HEK293 (cell line): ENCODE measurements around the gene RNU5B-1.

Experiments used
- CTCF ChIA-PET: fragments of 350-600 bp; formaldehyde crosslinking; extraction: SDS; loops from one replicate; lab custom pipeline; 2021; ENCODE audit warnings: antibody characterized with exemption; lab: Yijun Ruan, JAX
- POLR2A ChIA-PET: fragments of 300-600 bp; formaldehyde crosslinking; extraction: SDS; loops from one replicate; lab custom pipeline; 2020; ENCODE audit warnings: antibody characterized with exemption, inconsistent platforms; lab: Yijun Ruan, JAX
- H3K27ac ChIP-seq: fragments of 200-500 bp; sonication (Bioruptor generic); 2 replicates; pipeline ENCODE4 v1.5.1; 2014; ENCODE audit warnings: low read depth, low read length, control low read depth, inconsistent platforms; ENCODE audit errors: extremely low read depth
- H3K36me3 ChIP-seq, 2 experiments: fragments of 200-500 bp in 1 of 2; sonication (Bioruptor generic) in 1 of 2; 1 replicate in 1 of 2; 2 replicates in 1 of 2; pipeline ENCODE4 v1.5.1; 2014 to 2017; ENCODE audit warnings: inconsistent platforms in 2 of 2, low read length in 2 of 2; ENCODE audit not compliant: control insufficient read depth in 2 of 2, insufficient read depth in 1 of 2
- H3K4me1 ChIP-seq: fragments of 200-500 bp; sonication (Bioruptor generic); 2 replicates; pipeline ENCODE4 v1.5.1; 2014; ENCODE audit warnings: mild to moderate bottlenecking, low read length, inconsistent platforms; ENCODE audit not compliant: control insufficient read depth, insufficient read depth
- H3K4me3 ChIP-seq: 2 replicates; pipeline ENCODE4 v1.5.1; 2011; ENCODE audit warnings: low read depth, mild to moderate bottlenecking, control low read depth, low read length, moderate library complexity
- H3K9me3 ChIP-seq: fragments of 200-500 bp; sonication (Bioruptor generic); 2 replicates; pipeline ENCODE4 v1.5.1; 2014; ENCODE audit warnings: low read depth, low read length, inconsistent platforms; ENCODE audit not compliant: control insufficient read depth, insufficient read depth
- EGR2 ChIP-seq: fragments of 450-650 bp; formaldehyde crosslinking; IDR thresholded peaks from 2 replicates; pipeline ENCODE4 v1.5.1; 2016; ENCODE audit warnings: low read depth, missing biosample characterization, missing genetic modification characterization
- GLI2 ChIP-seq: fragments of 450-650 bp; formaldehyde crosslinking; IDR thresholded peaks from 2 replicates; pipeline ENCODE4; 2017; ENCODE audit warnings: missing biosample characterization, missing genetic modification characterization, low read depth, borderline replicate concordance
- GLIS2 ChIP-seq: fragments of 450-650 bp; formaldehyde crosslinking; IDR thresholded peaks from 2 replicates; pipeline ENCODE4 v1.5.1; 2016; ENCODE audit warnings: missing biosample characterization, missing genetic modification characterization
- KLF8 ChIP-seq: fragments of 450-650 bp; formaldehyde crosslinking; IDR thresholded peaks from 2 replicates; pipeline ENCODE4 v1.5.1; 2016; ENCODE audit warnings: missing biosample characterization, missing genetic modification characterization
- MEIS1 ChIP-seq: sonication (generic); formaldehyde crosslinking; IDR thresholded peaks from 2 replicates; pipeline ENCODE4 v1.8.1; 2022; ENCODE audit warnings: missing genetic modification reagents, mild to moderate bottlenecking, borderline replicate concordance
- MYNN ChIP-seq: fragments of 450-650 bp; formaldehyde crosslinking; IDR thresholded peaks from 2 replicates; pipeline ENCODE4 v1.5.1; 2016; ENCODE audit warnings: missing biosample characterization, missing genetic modification characterization, borderline replicate concordance
- SP7 ChIP-seq: fragments of 450-650 bp; formaldehyde crosslinking; IDR thresholded peaks from 2 replicates; pipeline ENCODE4 v1.5.1; 2016; ENCODE audit warnings: missing biosample characterization, missing genetic modification characterization
- ZBTB8A ChIP-seq: fragments of 450-650 bp; formaldehyde crosslinking; IDR thresholded peaks from 2 replicates; pipeline ENCODE4 v1.5.1; 2016; ENCODE audit warnings: missing biosample characterization, missing genetic modification characterization
- ZFHX2 ChIP-seq: fragments of 450-650 bp; formaldehyde crosslinking; conservative IDR thresholded peaks from 2 replicates; pipeline ENCODE4 v1.5.1; 2016; ENCODE audit warnings: missing biosample characterization, missing genetic modification characterization
- ZNF214 ChIP-seq: fragments of 450-650 bp; formaldehyde crosslinking; IDR thresholded peaks from 2 replicates; pipeline ENCODE4 v1.5.1; 2017; ENCODE audit warnings: missing biosample characterization, mild to moderate bottlenecking, missing genetic modification characterization, borderline replicate concordance
- ZNF223 ChIP-seq: fragments of 450-650 bp; formaldehyde crosslinking; IDR thresholded peaks from 2 replicates; pipeline ENCODE4 v1.5.1; 2016; ENCODE audit warnings: missing biosample characterization, missing genetic modification characterization
- ZNF302 ChIP-seq: fragments of 450-650 bp; formaldehyde crosslinking; IDR thresholded peaks from 2 replicates; pipeline ENCODE4 v1.5.1; 2016; ENCODE audit warnings: missing biosample characterization, missing genetic modification characterization, low read depth
- ZNF311 ChIP-seq: fragments of 450-650 bp; formaldehyde crosslinking; IDR thresholded peaks from 2 replicates; pipeline ENCODE4 v1.5.1; 2017; ENCODE audit warnings: missing biosample characterization, missing genetic modification characterization, borderline replicate concordance
- ZNF324 ChIP-seq: fragments of 450-650 bp; formaldehyde crosslinking; IDR thresholded peaks from 2 replicates; pipeline ENCODE4 v1.5.1; 2016; ENCODE audit warnings: missing biosample characterization, missing genetic modification characterization
- ZNF341 ChIP-seq: fragments of 450-650 bp; formaldehyde crosslinking; IDR thresholded peaks from 2 replicates; pipeline ENCODE4; 2016; ENCODE audit warnings: low read depth, missing biosample characterization, missing genetic modification characterization
- ZNF555 ChIP-seq: fragments of 450-650 bp; formaldehyde crosslinking; conservative IDR thresholded peaks from 2 replicates; pipeline ENCODE4 v1.5.1; 2017; ENCODE audit warnings: missing biosample characterization, mild to moderate bottlenecking, missing genetic modification characterization, inconsistent platforms
- ZNF658 ChIP-seq: fragments of 450-650 bp; formaldehyde crosslinking; IDR thresholded peaks from 2 replicates; pipeline ENCODE4; 2016; ENCODE audit warnings: missing biosample characterization, missing genetic modification characterization
- ZNF791 ChIP-seq: fragments of 450-650 bp; formaldehyde crosslinking; IDR thresholded peaks from 2 replicates; pipeline ENCODE4 v1.5.1; 2016; ENCODE audit warnings: missing biosample characterization, missing genetic modification characterization
- TF ChIP-seq, protein P1 (sequence below): fragments of 450-650 bp; formaldehyde crosslinking; IDR thresholded peaks from 2 replicates; pipeline ENCODE4 v1.5.1; 2016; ENCODE audit warnings: missing biosample characterization, missing genetic modification characterization
- TF ChIP-seq, protein P2 (sequence below): fragments of 450-650 bp; formaldehyde crosslinking; IDR thresholded peaks from 2 replicates; pipeline ENCODE4 v1.5.1; 2017; ENCODE audit warnings: missing biosample characterization, missing genetic modification characterization
- TF ChIP-seq, protein P3 (sequence below): fragments of 450-650 bp; formaldehyde crosslinking; IDR thresholded peaks from 2 replicates; pipeline ENCODE4 v1.5.1; 2016; ENCODE audit warnings: missing biosample characterization, missing genetic modification characterization
- TF ChIP-seq, protein P4 (sequence below): fragments of 450-650 bp; formaldehyde crosslinking; IDR thresholded peaks from 2 replicates; pipeline ENCODE4; 2016; ENCODE audit warnings: missing biosample characterization, missing genetic modification characterization
- TF ChIP-seq, protein P5 (sequence below): fragments of 450-650 bp; formaldehyde crosslinking; IDR thresholded peaks from 2 replicates; pipeline ENCODE4 v1.5.1; 2016; ENCODE audit warnings: missing biosample characterization, missing genetic modification characterization

The RNU5B-1 gene

DNA sequence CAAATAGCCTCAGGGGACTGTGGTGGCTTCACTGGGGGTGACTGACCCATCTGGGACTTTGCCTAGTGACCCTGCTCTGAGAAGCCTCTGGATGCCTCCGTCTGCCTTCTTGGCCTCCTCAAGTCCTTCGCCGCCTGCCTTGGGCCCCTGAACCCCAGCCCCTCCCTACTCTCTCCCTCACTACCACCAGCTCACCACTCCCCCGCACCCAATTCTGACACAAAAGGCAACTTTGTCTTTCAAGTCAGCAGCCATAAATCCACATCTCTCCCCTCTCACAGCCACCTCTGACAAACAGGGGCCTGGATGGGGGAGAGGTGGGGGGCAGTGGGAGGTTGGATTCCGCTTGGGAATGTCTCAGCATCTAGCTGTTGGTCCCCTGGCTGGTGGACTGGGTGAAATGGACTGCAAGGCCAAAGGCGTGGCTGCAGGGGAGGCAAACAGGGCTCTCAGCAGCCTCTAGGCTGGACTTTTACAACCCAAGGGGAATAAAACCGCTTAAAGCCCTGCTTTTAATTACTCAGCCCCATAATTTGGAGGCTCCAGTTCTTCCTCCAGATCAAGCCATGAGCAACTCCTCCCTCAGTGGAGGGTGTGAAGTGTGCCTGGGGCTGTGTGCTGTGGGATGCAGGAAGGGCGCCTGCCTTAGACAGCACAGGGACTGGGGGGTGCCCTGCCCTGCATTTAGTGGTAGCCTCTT lies 39.9 kb downstream of the RNU5B-1 start:
- TF ChIP-seq ZNF791 (tag by site-specific recombination) (no peak), GLIS2 (tag by site-specific recombination) (0 out of 2 replicates have a peak, but pooled peaks have one; percentile 7), EGR2 (tag by site-specific recombination) (peak; percentile 35; the same call in 1 of the 2 replicates), ZNF311 (no peak), ZFHX2 (tag by site-specific recombination) (peak; percentile 61), MEIS1 (CRISPR knock-in tag) (no peak), ZNF341 (tag by site-specific recombination) (0 out of 2 replicates have a peak, but pooled peaks have one; percentile 8), SP7 (peak; percentile 78; the same call in 1 of the 2 replicates), ZBTB8A (tag by site-specific recombination) (0 out of 2 replicates have a peak, but pooled peaks have one; percentile 18)
- TF ChIP-seq, protein P1, sequence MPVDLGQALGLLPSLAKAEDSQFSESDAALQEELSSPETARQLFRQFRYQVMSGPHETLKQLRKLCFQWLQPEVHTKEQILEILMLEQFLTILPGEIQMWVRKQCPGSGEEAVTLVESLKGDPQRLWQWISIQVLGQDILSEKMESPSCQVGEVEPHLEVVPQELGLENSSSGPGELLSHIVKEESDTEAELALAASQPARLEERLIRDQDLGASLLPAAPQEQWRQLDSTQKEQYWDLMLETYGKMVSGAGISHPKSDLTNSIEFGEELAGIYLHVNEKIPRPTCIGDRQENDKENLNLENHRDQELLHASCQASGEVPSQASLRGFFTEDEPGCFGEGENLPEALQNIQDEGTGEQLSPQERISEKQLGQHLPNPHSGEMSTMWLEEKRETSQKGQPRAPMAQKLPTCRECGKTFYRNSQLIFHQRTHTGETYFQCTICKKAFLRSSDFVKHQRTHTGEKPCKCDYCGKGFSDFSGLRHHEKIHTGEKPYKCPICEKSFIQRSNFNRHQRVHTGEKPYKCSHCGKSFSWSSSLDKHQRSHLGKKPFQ (tag by site-specific recombination): peak; percentile 79
- TF ChIP-seq, protein P2, sequence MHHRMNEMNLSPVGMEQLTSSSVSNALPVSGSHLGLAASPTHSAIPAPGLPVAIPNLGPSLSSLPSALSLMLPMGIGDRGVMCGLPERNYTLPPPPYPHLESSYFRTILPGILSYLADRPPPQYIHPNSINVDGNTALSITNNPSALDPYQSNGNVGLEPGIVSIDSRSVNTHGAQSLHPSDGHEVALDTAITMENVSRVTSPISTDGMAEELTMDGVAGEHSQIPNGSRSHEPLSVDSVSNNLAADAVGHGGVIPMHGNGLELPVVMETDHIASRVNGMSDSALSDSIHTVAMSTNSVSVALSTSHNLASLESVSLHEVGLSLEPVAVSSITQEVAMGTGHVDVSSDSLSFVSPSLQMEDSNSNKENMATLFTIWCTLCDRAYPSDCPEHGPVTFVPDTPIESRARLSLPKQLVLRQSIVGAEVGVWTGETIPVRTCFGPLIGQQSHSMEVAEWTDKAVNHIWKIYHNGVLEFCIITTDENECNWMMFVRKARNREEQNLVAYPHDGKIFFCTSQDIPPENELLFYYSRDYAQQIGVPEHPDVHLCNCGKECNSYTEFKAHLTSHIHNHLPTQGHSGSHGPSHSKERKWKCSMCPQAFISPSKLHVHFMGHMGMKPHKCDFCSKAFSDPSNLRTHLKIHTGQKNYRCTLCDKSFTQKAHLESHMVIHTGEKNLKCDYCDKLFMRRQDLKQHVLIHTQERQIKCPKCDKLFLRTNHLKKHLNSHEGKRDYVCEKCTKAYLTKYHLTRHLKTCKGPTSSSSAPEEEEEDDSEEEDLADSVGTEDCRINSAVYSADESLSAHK (tag by site-specific recombination): no peak
- TF ChIP-seq, all 188 proteins: peak for 7

DNA sequence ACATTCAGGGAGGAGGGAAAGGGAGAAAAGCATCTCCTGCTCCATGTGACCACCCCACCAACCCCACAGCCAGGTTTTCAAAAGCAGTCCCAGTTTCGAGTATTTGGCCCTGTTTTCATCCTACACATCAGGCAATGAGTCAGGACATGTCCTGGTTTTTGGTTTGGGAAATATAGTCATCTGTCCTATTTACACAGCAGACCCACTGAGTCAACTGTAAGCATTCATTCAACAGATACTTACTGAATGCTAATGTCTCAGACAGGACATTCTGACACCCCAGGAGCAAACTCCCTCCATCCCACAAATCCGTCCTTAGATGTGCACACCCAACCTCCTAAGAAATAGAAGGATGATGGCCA lies 40.4 kb downstream of the RNU5B-1 start:
- Histone ChIP-seq H3K9me3 (no peaks in the 10 kb centered on the region), H3K36me3 (no peaks in the 10 kb centered on the region), H3K27ac (no peak overlapping the region), H3K4me1 (no peaks in the 10 kb centered on the region), H3K4me3 (no peak overlapping the region)
- CTCF ChIA-PET: interaction anchor here (1.0 kb wide), 1 partner anchor 41 kb away, joined by 5 read pairs; no protein-coding TSS in a partner anchor
- POLR2A ChIA-PET: no interaction called here
- TF ChIP-seq, protein P3, sequence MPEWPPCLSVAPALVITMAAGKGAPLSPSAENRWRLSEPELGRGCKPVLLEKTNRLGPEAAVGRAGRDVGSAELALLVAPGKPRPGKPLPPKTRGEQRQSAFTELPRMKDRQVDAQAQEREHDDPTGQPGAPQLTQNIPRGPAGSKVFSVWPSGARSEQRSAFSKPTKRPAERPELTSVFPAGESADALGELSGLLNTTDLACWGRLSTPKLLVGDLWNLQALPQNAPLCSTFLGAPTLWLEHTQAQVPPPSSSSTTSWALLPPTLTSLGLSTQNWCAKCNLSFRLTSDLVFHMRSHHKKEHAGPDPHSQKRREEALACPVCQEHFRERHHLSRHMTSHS (tag by site-specific recombination): no peak
- TF ChIP-seq KLF8 (tag by site-specific recombination) (no peak), ZNF223 (tag by site-specific recombination) (no peak), MYNN (tag by site-specific recombination) (no peak), ZNF302 (no peak), ZNF214 (tag by site-specific recombination) (no peak), ZNF324 (tag by site-specific recombination) (no peak), ZNF658 (tag by site-specific recombination) (no peak), GLI2 (tag by site-specific recombination) (no peak), ZNF555 (tag by site-specific recombination) (no peak)
- TF ChIP-seq, protein P4, sequence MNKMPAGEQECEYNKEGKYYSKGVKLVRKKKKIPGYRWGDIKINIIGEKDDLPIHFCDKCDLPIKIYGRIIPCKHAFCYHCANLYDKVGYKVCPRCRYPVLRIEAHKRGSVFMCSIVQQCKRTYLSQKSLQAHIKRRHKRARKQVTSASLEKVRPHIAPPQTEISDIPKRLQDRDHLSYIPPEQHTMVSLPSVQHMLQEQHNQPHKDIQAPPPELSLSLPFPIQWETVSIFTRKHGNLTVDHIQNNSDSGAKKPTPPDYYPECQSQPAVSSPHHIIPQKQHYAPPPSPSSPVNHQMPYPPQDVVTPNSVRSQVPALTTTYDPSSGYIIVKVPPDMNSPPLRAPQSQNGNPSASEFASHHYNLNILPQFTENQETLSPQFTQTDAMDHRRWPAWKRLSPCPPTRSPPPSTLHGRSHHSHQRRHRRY (tag by site-specific recombination): no peak
- TF ChIP-seq, protein P5, sequence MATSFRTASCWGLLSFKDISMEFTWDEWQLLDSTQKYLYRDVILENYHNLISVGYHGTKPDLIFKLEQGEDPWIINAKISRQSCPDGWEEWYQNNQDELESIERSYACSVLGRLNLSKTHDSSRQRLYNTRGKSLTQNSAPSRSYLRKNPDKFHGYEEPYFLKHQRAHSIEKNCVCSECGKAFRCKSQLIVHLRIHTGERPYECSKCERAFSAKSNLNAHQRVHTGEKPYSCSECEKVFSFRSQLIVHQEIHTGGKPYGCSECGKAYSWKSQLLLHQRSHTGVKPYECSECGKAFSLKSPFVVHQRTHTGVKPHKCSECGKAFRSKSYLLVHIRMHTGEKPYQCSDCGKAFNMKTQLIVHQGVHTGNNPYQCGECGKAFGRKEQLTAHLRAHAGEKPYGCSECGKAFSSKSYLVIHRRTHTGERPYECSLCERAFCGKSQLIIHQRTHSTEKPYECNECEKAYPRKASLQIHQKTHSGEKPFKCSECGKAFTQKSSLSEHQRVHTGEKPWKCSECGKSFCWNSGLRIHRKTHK (tag by site-specific recombination): no peak

More for the DNA sequence above, 39.9 kb downstream of the RNU5B-1 start:
- Histone ChIP-seq H3K27ac (no peak overlapping the region), H3K36me3 (no peaks in the 10 kb centered on the region), H3K4me3 (no peak overlapping the region), H3K4me1 (no peaks in the 10 kb centered on the region), H3K9me3 (no peaks in the 10 kb centered on the region)
- CTCF ChIA-PET: interaction anchor here (1.0 kb wide), 1 partner anchor 41 kb away, joined by 5 read pairs; no protein-coding TSS in a partner anchor
- POLR2A ChIA-PET: no interaction called here
